ENCODE results near the gene EP300.
"Not testable (repeated sequence)": the region's sequence is repeated elsewhere in the genome, so short reads cannot be mapped to it uniquely, and the experiment has no call there.

The EP300 gene

GRCh38 chr22:41092023-41092817, at the start of gene EP300:
Gene EP300 (plus strand): TSS chr22:41092592. CDS start chr22:41093005, 413 bp downstream.
- DNase-seq = peak; percentile 92

- no peak for DNase-seq
Observed at GRCh38 chr22:41043722-41044121, 48.7 kb upstream of the EP300 start.

- DNase-seq = not testable (repeated sequence)
Observed at GRCh38 chr22:41045575-41045974, 46.8 kb upstream of the EP300 start.

GRCh38 chr22:41047801-41048211, 44.6 kb upstream of the EP300 start:
- no peak for DNase-seq

DNA sequence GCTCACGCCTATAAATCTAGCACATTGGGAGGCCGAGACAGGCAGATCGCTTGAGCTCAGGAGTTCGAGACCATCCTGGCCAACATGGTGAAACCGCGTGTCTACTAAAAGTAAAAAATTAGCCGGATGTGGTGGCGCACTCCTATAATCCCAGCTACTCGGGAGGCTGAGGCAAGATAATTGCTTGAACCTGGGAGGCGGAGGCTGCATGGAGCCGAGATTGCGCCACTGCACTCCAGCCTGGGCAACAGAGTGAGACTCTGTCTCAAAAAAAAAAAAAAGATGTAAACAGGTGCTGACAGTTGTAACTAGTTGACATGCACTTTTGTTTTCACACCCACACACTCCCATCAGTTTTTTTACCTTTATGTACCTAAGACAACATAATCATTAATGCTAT, 44.0 kb upstream of the EP300 start:
- DNase-seq = not testable (repeated sequence)

GRCh38 chr22:41048791-41049717, 43.3 kb upstream of the EP300 start:
- DNase-seq = no peak

- DNase-seq = not testable (repeated sequence)
Observed at GRCh38 chr22:41049795-41050194, 42.6 kb upstream of the EP300 start.

- no peak for DNase-seq
Observed at GRCh38 chr22:41050883-41051282, 41.5 kb upstream of the EP300 start.

- no peak for DNase-seq
Observed at GRCh38 chr22:41052661-41053490, 39.5 kb upstream of the EP300 start.

DNA sequence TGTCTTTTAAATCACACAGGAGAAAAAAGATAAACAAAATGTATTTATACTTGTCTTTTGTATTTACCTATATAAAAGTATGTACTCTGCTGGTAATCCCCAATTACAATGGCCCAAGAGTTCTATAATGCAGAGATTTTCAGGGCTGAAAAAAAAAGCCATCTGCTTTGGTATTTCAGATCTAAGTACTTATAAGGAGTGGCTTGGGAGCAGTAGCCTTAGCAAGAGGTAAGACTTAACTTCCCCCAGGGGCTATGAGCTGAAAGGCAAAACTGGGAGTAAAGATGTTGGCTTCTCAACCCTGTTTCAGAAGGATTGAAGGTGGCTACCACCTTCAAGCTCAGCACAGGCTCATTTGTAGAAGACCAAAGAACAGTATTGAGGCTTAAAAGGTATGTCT, 35.3 kb upstream of the EP300 start:
- no peak for DNase-seq

GRCh38 chr22:41062146-41062545, 30.2 kb upstream of the EP300 start:
- no peak for DNase-seq

DNA sequence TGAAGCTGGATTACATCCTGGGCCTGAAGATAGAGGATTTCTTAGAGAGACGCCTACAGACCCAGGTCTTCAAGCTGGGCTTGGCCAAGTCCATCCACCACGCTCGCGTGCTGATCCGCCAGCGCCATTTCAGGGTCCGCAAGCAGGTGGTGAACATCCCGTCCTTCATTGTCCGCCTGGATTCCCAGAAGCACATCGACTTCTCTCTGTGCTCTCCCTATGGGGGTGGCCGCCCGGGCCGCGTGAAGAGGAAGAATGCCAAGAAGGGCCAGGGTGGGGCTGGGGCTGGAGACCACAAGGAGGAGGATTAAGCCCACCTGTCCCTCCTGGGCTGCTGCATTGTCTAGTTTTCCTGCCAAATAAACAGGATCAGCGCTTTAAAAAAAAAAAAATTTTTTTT, 28.1 kb upstream of the EP300 start:
- DNase-seq = not testable (repeated sequence)

DNA sequence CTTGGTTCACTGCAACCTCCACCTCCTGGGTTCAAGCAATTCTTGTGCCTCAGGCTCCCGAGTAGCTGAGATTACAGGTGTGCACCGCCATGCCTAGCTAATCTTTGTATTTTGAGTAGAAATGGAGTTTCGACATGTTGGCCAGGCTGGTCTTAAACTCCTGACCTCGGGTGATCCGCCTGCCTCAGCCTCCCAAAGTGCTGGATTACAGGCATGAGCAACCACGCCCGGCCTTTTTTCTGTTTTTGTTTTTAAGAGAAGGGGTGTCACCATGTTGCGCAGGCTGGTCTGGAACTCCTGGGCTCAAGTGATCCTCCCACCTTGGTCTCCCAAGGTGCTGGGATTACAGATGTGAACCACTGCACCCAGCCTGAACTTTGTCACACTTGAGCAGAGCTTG, 26.1 kb upstream of the EP300 start:
- not testable (repeated sequence) for DNase-seq

- DNase-seq = not testable (repeated sequence)
Observed at GRCh38 chr22:41067968-41068367, 24.4 kb upstream of the EP300 start.

GRCh38 chr22:41070665-41071331, 21.6 kb upstream of the EP300 start:
- DNase-seq = no peak

GRCh38 chr22:41074061-41074460, 18.3 kb upstream of the EP300 start:
- no peak for DNase-seq

- DNase-seq = no peak
Observed at GRCh38 chr22:41074466-41074865, 17.9 kb upstream of the EP300 start.

- no peak for DNase-seq
Observed at GRCh38 chr22:41074941-41075710, 17.3 kb upstream of the EP300 start.

- DNase-seq = no peak
Observed at GRCh38 chr22:41075946-41076345, 16.4 kb upstream of the EP300 start.

DNA sequence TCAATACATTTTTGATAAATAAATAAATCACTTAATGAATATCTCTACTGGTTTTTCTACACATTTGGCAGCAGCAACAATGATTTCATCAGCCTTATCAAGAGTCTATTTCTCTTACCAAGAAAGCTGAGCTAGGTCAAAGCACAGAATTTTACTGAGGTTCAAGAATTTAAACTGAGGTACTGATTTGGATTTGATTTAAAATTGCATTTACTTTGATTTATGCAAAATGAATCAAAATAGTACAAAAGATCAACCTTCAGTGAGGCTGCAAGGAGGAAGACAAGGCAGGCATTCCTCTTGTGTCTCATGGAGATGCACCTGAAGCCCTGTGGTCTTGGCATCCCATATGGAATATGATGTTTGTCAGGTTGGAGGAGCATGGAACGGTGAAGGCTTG, 15.5 kb upstream of the EP300 start:
- DNase-seq = no peak

- DNase-seq = no peak
Observed at GRCh38 chr22:41078931-41079330, 13.5 kb upstream of the EP300 start.

DNA sequence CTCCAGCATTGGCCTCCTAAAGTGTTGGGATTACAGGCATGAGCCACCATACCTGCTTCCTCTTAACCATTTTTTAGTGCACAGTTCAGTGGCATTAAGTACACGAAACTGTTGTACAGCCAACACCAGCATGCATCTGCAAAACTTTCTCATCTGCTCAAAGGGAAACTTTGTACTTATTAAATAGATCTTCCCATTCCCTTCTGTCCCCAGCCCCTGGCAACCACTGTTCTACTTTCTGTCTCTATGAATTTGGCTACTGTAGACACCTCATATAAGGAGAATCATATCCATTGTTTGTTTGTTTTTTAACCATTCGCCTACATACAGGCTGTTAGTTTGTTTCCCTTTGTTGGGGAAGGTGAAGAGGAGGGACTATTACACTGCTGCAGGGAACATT, 6.5 kb upstream of the EP300 start:
- no peak for DNase-seq
